MM.1S (cell line): ENCODE data around the gene ANKS1B.
"Not testable (repeated sequence)": the region's sequence is repeated elsewhere in the genome, so short reads cannot be mapped to it uniquely, and the experiment has no call there.

Source experiments
- EZH2 ChIP-seq: fragments of 300-600 bp; sonication (generic); optimal IDR thresholded peaks from 2 replicates; pipeline ENCODE3; 2017; ENCODE audit warnings: low read depth, mild to moderate bottlenecking, antibody characterized with exemption, low read length, mixed read lengths
- TF ChIP-seq, protein P1 (sequence below): fragments of 300-600 bp; sonication (generic); IDR thresholded peaks from 2 replicates; pipeline ENCODE4 v1.5.1; 2016; ENCODE audit warnings: antibody characterized with exemption, low read length, mixed read lengths

DNA sequence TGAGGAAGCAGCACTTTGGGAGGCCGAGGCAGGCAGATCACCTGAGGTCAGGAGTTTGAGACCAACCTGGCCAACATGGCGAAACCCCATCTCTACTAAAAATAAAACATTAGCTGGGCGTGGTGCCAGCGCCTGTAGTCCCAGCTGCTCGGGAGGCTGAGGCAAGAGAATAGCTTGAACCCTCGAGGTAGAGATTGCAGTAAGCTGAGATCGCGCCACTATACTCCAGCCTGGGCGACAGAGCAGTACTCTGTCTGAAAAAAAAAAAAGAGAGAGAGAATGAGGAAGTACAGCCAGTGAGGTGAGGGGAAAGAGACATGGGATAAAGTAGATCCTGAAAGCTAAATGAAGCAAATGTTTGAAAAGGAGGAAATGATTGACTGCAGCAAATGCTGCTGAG, 21.1 kb upstream of the ANKS1B start:
- TF ChIP-seq, protein P1, sequence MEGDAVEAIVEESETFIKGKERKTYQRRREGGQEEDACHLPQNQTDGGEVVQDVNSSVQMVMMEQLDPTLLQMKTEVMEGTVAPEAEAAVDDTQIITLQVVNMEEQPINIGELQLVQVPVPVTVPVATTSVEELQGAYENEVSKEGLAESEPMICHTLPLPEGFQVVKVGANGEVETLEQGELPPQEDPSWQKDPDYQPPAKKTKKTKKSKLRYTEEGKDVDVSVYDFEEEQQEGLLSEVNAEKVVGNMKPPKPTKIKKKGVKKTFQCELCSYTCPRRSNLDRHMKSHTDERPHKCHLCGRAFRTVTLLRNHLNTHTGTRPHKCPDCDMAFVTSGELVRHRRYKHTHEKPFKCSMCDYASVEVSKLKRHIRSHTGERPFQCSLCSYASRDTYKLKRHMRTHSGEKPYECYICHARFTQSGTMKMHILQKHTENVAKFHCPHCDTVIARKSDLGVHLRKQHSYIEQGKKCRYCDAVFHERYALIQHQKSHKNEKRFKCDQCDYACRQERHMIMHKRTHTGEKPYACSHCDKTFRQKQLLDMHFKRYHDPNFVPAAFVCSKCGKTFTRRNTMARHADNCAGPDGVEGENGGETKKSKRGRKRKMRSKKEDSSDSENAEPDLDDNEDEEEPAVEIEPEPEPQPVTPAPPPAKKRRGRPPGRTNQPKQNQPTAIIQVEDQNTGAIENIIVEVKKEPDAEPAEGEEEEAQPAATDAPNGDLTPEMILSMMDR = not testable (repeated sequence)
- TF ChIP-seq EZH2 = not testable (repeated sequence)
